ENCODE results near the gene STX2. TPM values are rescaled to one million over a fixed set of nuclear protein-coding genes. Genes with fewer than 3 reads are reported as not detected.

Gene STX2
- total RNA-seq, 4 donors from 2014 or later, result 2.9 to 14.7 (median 4.7) TPM

DNA sequence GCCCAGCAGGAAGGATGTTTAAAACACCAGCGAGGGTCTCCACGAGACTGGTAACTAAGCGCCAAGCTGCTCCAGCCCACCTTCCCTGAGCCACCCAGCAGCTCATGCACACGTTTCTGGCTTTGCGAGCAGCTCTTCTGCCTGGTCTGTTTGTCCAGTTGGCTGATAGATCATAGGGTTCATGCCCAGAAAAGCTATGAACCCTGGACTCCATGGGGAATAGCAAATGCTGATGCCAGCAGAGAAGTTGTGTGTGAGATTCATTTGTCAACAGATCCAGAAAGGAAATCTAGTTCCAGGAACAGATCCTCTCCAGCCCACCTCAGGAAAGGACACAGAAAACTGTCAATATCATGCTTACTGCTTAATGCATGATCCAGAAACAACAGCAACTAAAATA, 94.8 kb downstream of the STX2 start:
- H3K4me3 ChIP-seq (ENCODE audit: low read depth, poor library complexity, severe bottlenecking), result no peak overlapping the region
- intact Hi-C loops (cut with DNase I; ENCODE audit: low total_unique reads), result no loop called here
- 75 to 81% methylated on average over 5 of the region's 5 CpGs for WGBS, 2 donors
- DNase-seq (ENCODE audit: low spot score in 2 of 2), result peak in 1 of 2 donors; percentile 40
- TF ChIP-seq POLR2A (IDR thresholded peaks at IDR 0.05) (no peak), CTCF (IDR thresholded peaks at IDR 0.05) (no peak)

- no peak for TF ChIP-seq CTCF (IDR thresholded peaks at IDR 0.05)
- no peak for TF ChIP-seq POLR2A (IDR thresholded peaks at IDR 0.05)
- whole genome bisulfite sequencing, 2 donors, result 90 to 93% methylated on average over 5 of the region's 5 CpGs
Measured at GRCh38 chr12:130743606-130744005, 95.4 kb downstream of the STX2 start.

GRCh38 chr12:130743176-130743575, 95.9 kb downstream of the STX2 start:
- intact Hi-C loops (cut with DNase I; ENCODE audit: low total_unique reads), result no loop called here
- peak in 1 of 2 donors; percentile 67 for DNase-seq (ENCODE audit: low spot score in 2 of 2)
- no peak overlapping the region for H3K4me3 ChIP-seq (ENCODE audit: low read depth, poor library complexity, severe bottlenecking)
- 87 to 93% methylated on average over 2 of the region's 2 CpGs for WGBS, 2 donors
- no peak for TF ChIP-seq CTCF (IDR thresholded peaks at IDR 0.05)

More at GRCh38 chr12:130743606-130744005, 95.4 kb downstream of the STX2 start:
- DNase-seq (ENCODE audit: low spot score in 2 of 2), result no peak
- intact Hi-C loops (cut with DNase I; ENCODE audit: low total_unique reads), result no loop called here
- H3K4me3 ChIP-seq (ENCODE audit: low read depth, poor library complexity, severe bottlenecking), result no peak overlapping the region

GRCh38 chr12:130742716-130743115, 96.3 kb downstream of the STX2 start:
- WGBS, 2 donors, result 78 to 88% methylated on average over 1 of the region's 1 CpG
- intact Hi-C loops (cut with DNase I; ENCODE audit: low total_unique reads), result no loop called here
- no peak overlapping the region for H3K4me3 ChIP-seq (ENCODE audit: low read depth, poor library complexity, severe bottlenecking)
- TF ChIP-seq POLR2A (IDR thresholded peaks at IDR 0.05) (no peak), CTCF (IDR thresholded peaks at IDR 0.05) (no peak)
- no peak for DNase-seq (ENCODE audit: low spot score in 2 of 2)

DNA sequence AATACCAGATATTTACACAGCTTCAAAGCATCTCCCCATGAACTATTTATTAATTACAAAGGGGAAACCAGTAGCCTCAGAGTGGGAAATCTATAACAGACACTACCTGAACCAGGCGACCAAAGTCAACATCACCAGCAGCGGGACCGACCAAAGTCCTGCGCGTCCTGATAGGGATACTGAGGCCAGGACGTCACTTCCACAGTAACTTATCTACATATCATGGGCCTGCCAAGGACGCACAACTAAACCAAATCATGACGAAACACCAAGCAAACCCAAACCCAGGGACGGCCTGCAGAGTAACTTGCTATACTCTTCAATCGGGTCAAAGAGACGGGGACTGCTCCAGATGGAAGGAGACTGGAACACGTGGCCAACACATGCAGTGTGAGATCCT, 96.9 kb downstream of the STX2 start:
- H3K4me3 ChIP-seq (ENCODE audit: low read depth, poor library complexity, severe bottlenecking), result no peak overlapping the region
- TF ChIP-seq POLR2A (IDR thresholded peaks at IDR 0.05) (no peak), CTCF (IDR thresholded peaks at IDR 0.05) (no peak)
- WGBS, 2 donors, result 79 to 86% methylated on average over 12 of the region's 12 CpGs
- intact Hi-C loops (cut with DNase I; ENCODE audit: low total_unique reads), result no loop called here
- DNase-seq (ENCODE audit: low spot score in 2 of 2), result peak in 1 of 2 donors; percentile 63

Other genes with a start within 250 kb of the STX2 start
- gene RIMBP2, start 123.0 kb downstream of the STX2 start, total RNA-seq, result 1 to 10 TPM; 1.5 to 5.3 (median 2.7) TPM
- 100 to 1,000 TPM in 3 of 4 donors, 10 to 100 TPM in 1; 88.3 to 161 (median 148) TPM for gene RAN, start 32.8 kb upstream of the STX2 start, total RNA-seq
- 10 to 100 TPM in 1 of 4 donors, 1 to 10 TPM in 3; 8.3 to 11.6 (median 8.9) TPM for gene ADGRD1, start 114.7 kb upstream of the STX2 start, total RNA-seq

Measured in lower leg skin (tissue), 4 donors.